ENCODE results near the gene CSMD2. TPM values are rescaled to one million over a fixed set of nuclear protein-coding genes. Genes with fewer than 3 reads are reported as not detected.

The CSMD2 gene
- total RNA-seq, 2 donors from 2014 or later: 0.62 to 2.8 TPM

- Mint-ChIP-seq H3K36me3 (ENCODE audit: low read depth) (no peaks in the 10 kb centered on the region), H3K4me3 (no peak overlapping the region), H3K27ac (no peak overlapping the region), H3K27me3 (ENCODE audit: insufficient read depth) (peaks cover 8% of the 10 kb centered on the region), H3K9me3 (peaks cover 2% of the 10 kb centered on the region), H3K4me1 (no peaks in the 10 kb centered on the region)
- 94% methylated on average over 1 of the region's 1 CpG; no CpG with 5 or more reads in 1 of the 2 experiments for WGBS, 2 experiments (ENCODE audit: insufficient coverage in 1 of 2, insufficient read length in 1 of 2)
- Histone ChIP-seq H3K36me3 (ENCODE audit: control insufficient read depth, insufficient read depth, low read length) (no peaks in the 10 kb centered on the region), H3K9me3 (ENCODE audit: control insufficient read depth, low read length) (no peaks in the 10 kb centered on the region), H3K4me3 (ENCODE audit: low read length) (no peak overlapping the region), H3K4me1 (ENCODE audit: control insufficient read depth, insufficient read depth, low read length) (no peaks in the 10 kb centered on the region), H3K27me3 (ENCODE audit: control insufficient read depth, insufficient read depth, low read length, poor library complexity, severe bottlenecking) (no peaks in the 10 kb centered on the region), H3K27ac (ENCODE audit: low read depth, low read length) (no peak overlapping the region), H3K9ac (ENCODE audit: extremely low read depth, low read length, poor library complexity, severe bottlenecking) (no peak overlapping the region)
- no peak for DNase-seq
- no peak for TF ChIP-seq CTCF (conservative IDR thresholded peaks at IDR 0.05)
These were observed 635.1 kb downstream of the CSMD2 start for GRCh38 chr1:33529957-33530356.

- Histone ChIP-seq H3K9me3 (ENCODE audit: control insufficient read depth, low read length) (no peaks in the 10 kb centered on the region), H3K36me3 (ENCODE audit: control insufficient read depth, insufficient read depth, low read length) (no peaks in the 10 kb centered on the region), H3K27me3 (ENCODE audit: control insufficient read depth, insufficient read depth, low read length, poor library complexity, severe bottlenecking) (no peaks in the 10 kb centered on the region), H3K4me1 (ENCODE audit: control insufficient read depth, insufficient read depth, low read length) (no peaks in the 10 kb centered on the region), H3K9ac (ENCODE audit: extremely low read depth, low read length, poor library complexity, severe bottlenecking) (no peak overlapping the region), H3K27ac (ENCODE audit: low read depth, low read length) (no peak overlapping the region), H3K4me3 (ENCODE audit: low read length) (no peak overlapping the region)
- no peaks in the 10 kb centered on the region for H3K4me1 Mint-ChIP-seq
- 93% methylated on average over 4 of the region's 4 CpGs; no CpG with 5 or more reads in 1 of the 2 experiments for WGBS, 2 experiments (ENCODE audit: insufficient coverage in 1 of 2, insufficient read length in 1 of 2)
- no peak overlapping the region for H3K27ac Mint-ChIP-seq
- no peaks in the 10 kb centered on the region for H3K36me3 Mint-ChIP-seq (ENCODE audit: low read depth)
- DNase-seq: no peak
- H3K4me3 Mint-ChIP-seq: no peak overlapping the region
- TF ChIP-seq CTCF (conservative IDR thresholded peaks at IDR 0.05): no peak
- peaks cover 4% of the 10 kb centered on the region for H3K27me3 Mint-ChIP-seq (ENCODE audit: insufficient read depth)
- H3K9me3 Mint-ChIP-seq: peaks cover 2% of the 10 kb centered on the region
These were observed 637.1 kb downstream of the CSMD2 start for GRCh38 chr1:33527934-33528333.

GRCh38 chr1:33524586-33524985, 640.4 kb downstream of the CSMD2 start:
- no peak overlapping the region for H3K27ac Mint-ChIP-seq
- H3K4me1 Mint-ChIP-seq: no peaks in the 10 kb centered on the region

More at GRCh38 chr1:33524586-33524985, 640.4 kb downstream of the CSMD2 start:
- no peak overlapping the region for H3K4me3 ChIP-seq (ENCODE audit: low read length)
- Mint-ChIP-seq H3K36me3 (ENCODE audit: low read depth) (no peaks in the 10 kb centered on the region), H3K4me3 (no peak overlapping the region), H3K27me3 (ENCODE audit: insufficient read depth) (peaks cover 6% of the 10 kb centered on the region), H3K9me3 (peaks cover 2% of the 10 kb centered on the region)
- H3K27ac ChIP-seq (ENCODE audit: low read depth, low read length): no peak overlapping the region
- WGBS, 2 experiments (ENCODE audit: insufficient coverage in 1 of 2, insufficient read length in 1 of 2): 86 to 97% methylated on average over 3 of the region's 3 CpGs
- no peak overlapping the region for H3K9ac ChIP-seq (ENCODE audit: extremely low read depth, low read length, poor library complexity, severe bottlenecking)
- no peaks in the 10 kb centered on the region for H3K9me3 ChIP-seq (ENCODE audit: control insufficient read depth, low read length)
- DNase-seq: no peak
- H3K4me1 ChIP-seq (ENCODE audit: control insufficient read depth, insufficient read depth, low read length): no peaks in the 10 kb centered on the region
- no peak for TF ChIP-seq CTCF (conservative IDR thresholded peaks at IDR 0.05)
- H3K27me3 ChIP-seq (ENCODE audit: control insufficient read depth, insufficient read depth, low read length, poor library complexity, severe bottlenecking): no peaks in the 10 kb centered on the region
- no peaks in the 10 kb centered on the region for H3K36me3 ChIP-seq (ENCODE audit: control insufficient read depth, insufficient read depth, low read length)
